OCI-LY3 (cell line): ENCODE measurements around the gene CCDC187.

Experiments used
- H2AFZ ChIP-seq: fragments of 200-600, 300-600 bp; shearing (Covaris generic); 2 replicates; pipeline ENCODE4 v1.6.0; 2014; ENCODE audit warnings: antibody characterized with exemption, low read depth, low read length
- H3K27ac ChIP-seq: fragments of 200-600, 300-600 bp; sonication (generic); 2 replicates; pipeline ENCODE4 v1.5.1; 2014; ENCODE audit warnings: mild to moderate bottlenecking, low read length, moderate library complexity, mixed read lengths
- H3K27me3 ChIP-seq: fragments of 200-600, 300-600 bp; sonication (generic); 2 replicates; pipeline ENCODE4 v1.6.1; 2014; ENCODE audit warnings: low read depth, low read length, mixed read lengths
- H3K36me3 ChIP-seq: fragments of 200-600, 300-600 bp; sonication (generic); replicated peaks from 2 replicates; pipeline ENCODE3; 2014; ENCODE audit warnings: low read depth, low read length, mixed read lengths
- H3K4me1 ChIP-seq: fragments of 300-600, 200-600 bp; sonication (generic); 2 replicates; pipeline ENCODE4 v1.6.1; 2014; ENCODE audit warnings: low read length, mixed read lengths
- H3K4me2 ChIP-seq: fragments of 200-600, 300-600 bp; sonication (generic); 2 replicates; pipeline ENCODE4 v1.6.1; 2014; ENCODE audit warnings: low read length, mixed read lengths
- H3K4me3 ChIP-seq: fragments of 300-600, 200-600 bp; sonication (generic); 2 replicates; pipeline ENCODE4 v1.5.1; 2014; ENCODE audit warnings: antibody characterized with exemption, mild to moderate bottlenecking, low read length, moderate library complexity
- H3K79me2 ChIP-seq: fragments of 300-600, 200-600 bp; shearing (Covaris generic); 2 replicates; pipeline ENCODE4 v1.6.1; 2014; ENCODE audit warnings: mild to moderate bottlenecking, low read length, mixed read lengths
- H3K9ac ChIP-seq: fragments of 300-600, 200-600 bp; shearing (Covaris generic); 2 replicates; pipeline ENCODE4 v1.6.0; 2014; ENCODE audit warnings: mild to moderate bottlenecking, low read length, moderate library complexity
- H3K9me3 ChIP-seq: fragments of 200-600, 300-600 bp; shearing (Covaris generic); 2 replicates; pipeline ENCODE4 v1.6.1; 2014; ENCODE audit warnings: low read length, mixed read lengths; ENCODE audit not compliant: insufficient read depth
- H4K20me1 ChIP-seq: fragments of 200-600, 300-600 bp; sonication (generic); 2 replicates; pipeline ENCODE4 v1.6.1; 2016; ENCODE audit warnings: low read length, mixed read lengths; ENCODE audit not compliant: insufficient read depth
- CTCF ChIP-seq: fragments of 200-600, 300-600 bp; sonication (generic); IDR thresholded peaks from 2 replicates; pipeline ENCODE4 v1.5.1; 2014; ENCODE audit warnings: antibody characterized with exemption, low read length, low read depth
- EZH2phosphoT487 ChIP-seq: fragments of 200-600 bp; shearing (Covaris generic); IDR thresholded peaks from 2 replicates; pipeline ENCODE4 v1.6.1; 2018; ENCODE audit warnings: antibody characterized with exemption, mixed run types, low read depth

The CCDC187 gene

GRCh38 chr9:136325358-136325757 lies 21.5 kb upstream of the CCDC187 start:
- Histone ChIP-seq H4K20me1 (no peaks in the 10 kb centered on the region), H3K4me1 (peaks cover 18% of the 10 kb centered on the region; the same call in 1 of the 2 replicates), H3K79me2 (no peaks in the 10 kb centered on the region), H3K9ac (no peak overlapping the region), H3K27me3 (no peaks in the 10 kb centered on the region), H3K27ac (no peak overlapping the region), H3K4me2 (no peak overlapping the region), H3K36me3 (no peaks in the 10 kb centered on the region), H3K9me3 (no peaks in the 10 kb centered on the region), H3K4me3 (no peak overlapping the region), H2AFZ (no peak overlapping the region)
- no peak for TF ChIP-seq EZH2phosphoT487
- TF ChIP-seq CTCF = no peak

DNA sequence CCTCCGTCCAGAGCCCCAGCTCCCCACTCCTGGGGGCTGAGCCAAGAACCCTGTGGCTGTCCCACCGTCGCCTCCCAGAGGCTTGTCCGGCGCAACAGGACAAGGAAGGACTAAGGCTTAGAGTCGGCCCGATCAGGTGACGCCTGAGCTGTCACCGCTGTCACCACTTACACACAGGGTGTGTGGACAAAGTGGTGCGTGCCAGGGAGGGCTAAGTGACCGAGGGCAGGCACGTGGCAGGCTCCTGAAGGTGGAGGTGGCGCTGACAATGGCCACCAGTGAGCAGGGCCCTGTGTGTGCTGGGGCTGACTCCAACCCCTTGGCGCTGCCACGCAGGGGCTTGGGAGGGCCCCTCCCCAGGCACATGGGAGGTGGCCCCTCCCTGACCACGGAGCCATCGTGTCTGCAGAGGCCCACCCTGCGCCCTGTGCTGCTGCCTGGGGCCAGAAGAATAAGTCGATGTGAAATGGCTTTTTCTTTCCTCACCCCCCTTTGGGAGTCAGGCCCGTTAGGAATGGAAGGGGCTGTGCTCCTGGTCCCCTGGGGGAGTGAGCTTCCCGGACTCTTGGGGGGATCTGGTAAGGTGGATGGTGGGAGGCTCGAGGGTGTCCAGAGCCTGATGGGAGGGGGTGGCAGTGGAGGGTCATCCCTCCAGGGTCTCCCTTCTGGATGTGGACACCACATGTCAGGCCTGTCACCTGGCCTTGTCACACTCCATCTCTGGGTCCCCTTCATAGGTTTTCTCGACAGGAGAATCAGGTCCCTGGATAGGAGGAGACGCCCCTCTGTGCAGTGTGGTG lies 20.8 kb upstream of the CCDC187 start:
- no peak overlapping the region for H2AFZ ChIP-seq
- H3K27ac ChIP-seq = no peak overlapping the region
- no peaks in the 10 kb centered on the region for H3K36me3 ChIP-seq
- no peak overlapping the region for H3K9ac ChIP-seq
- H3K4me1 ChIP-seq = peaks cover 18% of the 10 kb centered on the region; the same call in 1 of the 2 replicates
- TF ChIP-seq EZH2phosphoT487 (no peak), CTCF (no peak)
- H3K4me3 ChIP-seq = no peak overlapping the region
- H3K9me3 ChIP-seq = no peaks in the 10 kb centered on the region
- H4K20me1 ChIP-seq = no peaks in the 10 kb centered on the region
- H3K4me2 ChIP-seq = no peak overlapping the region
- H3K79me2 ChIP-seq = no peaks in the 10 kb centered on the region
- H3K27me3 ChIP-seq = no peaks in the 10 kb centered on the region

DNA sequence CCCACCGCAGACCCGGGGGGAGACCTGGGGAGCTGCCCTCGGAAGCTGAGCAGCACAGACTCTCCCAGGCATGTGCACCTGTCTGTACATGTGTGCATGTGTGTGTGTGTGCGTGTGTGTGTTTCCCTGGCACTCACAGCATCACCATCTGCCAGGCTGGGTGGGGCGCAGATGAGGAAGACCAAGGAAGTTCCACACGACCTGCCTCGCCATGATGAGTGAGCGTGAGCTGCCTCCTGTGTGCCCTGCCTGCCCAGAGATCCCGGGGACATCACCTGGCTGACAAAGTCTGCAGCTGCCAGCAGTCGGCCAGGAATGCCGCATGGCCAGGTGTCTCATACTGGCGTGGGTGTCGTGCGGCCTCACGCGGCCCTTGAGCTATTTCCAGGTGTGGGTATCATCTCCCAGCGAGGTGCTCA lies 19.5 kb upstream of the CCDC187 start:
- H3K27me3 ChIP-seq = no peaks in the 10 kb centered on the region
- H2AFZ ChIP-seq = no peak overlapping the region
- H3K4me2 ChIP-seq = no peak overlapping the region
- no peaks in the 10 kb centered on the region for H3K79me2 ChIP-seq
- no peak overlapping the region for H3K4me3 ChIP-seq
- H3K36me3 ChIP-seq = no peaks in the 10 kb centered on the region
- H3K9me3 ChIP-seq = no peaks in the 10 kb centered on the region
- H3K9ac ChIP-seq = no peak overlapping the region
- no peak for TF ChIP-seq CTCF
- no peak for TF ChIP-seq EZH2phosphoT487
- no peak overlapping the region for H3K27ac ChIP-seq
- peaks cover 13% of the 10 kb centered on the region; the same call in 1 of the 2 replicates for H3K4me1 ChIP-seq
- H4K20me1 ChIP-seq = no peaks in the 10 kb centered on the region

DNA sequence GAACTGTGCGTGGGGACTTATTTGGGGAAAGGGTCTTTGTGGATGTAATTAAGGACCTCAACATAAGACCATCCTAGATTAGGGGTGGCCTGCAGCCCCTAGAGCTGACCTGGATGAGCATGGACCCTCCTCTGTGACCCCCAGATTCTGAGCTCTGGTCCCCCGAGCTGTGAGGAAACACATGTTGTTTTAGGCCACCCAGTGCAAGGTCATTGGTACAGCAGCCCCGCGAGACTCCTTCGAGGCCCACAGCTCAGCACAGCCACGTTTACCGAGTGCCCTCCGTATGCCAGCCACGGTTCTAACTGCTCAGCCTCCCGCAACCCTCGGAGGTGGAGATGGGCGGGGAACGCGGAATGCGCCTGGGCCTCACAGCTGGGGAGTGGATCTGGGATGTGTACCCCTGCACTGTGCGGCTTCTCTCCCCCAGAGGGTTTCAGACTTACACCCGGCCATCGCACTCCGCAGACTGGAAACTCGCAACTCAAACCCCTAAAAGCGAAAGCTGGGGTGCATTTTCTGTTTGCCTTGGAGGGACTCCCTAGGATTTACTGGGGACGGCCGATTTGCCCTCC lies 18.9 kb upstream of the CCDC187 start:
- Histone ChIP-seq H3K9ac (no peak overlapping the region), H3K36me3 (no peaks in the 10 kb centered on the region), H3K4me3 (no peak overlapping the region), H3K27ac (no peak overlapping the region), H3K79me2 (no peaks in the 10 kb centered on the region), H4K20me1 (no peaks in the 10 kb centered on the region), H3K4me1 (peaks cover 9% of the 10 kb centered on the region; the same call in 1 of the 2 replicates), H3K27me3 (no peaks in the 10 kb centered on the region), H3K9me3 (no peaks in the 10 kb centered on the region), H3K4me2 (no peak overlapping the region), H2AFZ (no peak overlapping the region)
- no peak for TF ChIP-seq CTCF
- no peak for TF ChIP-seq EZH2phosphoT487
